Measurements from ENCODE around the gene DEPP1. TPM values are rescaled to one million over a fixed set of nuclear protein-coding genes. Genes with fewer than 3 reads are reported as not detected.

DEPP1 gene
- total RNA-seq, 1 experiment from 2014 or later, result 1.6 TPM

- DNase-seq (ENCODE audit: low spot score), result no peak
- Mint-ChIP-seq H3K27me3 (ENCODE audit: low read depth) (no peaks in the 10 kb centered on the region), H3K27ac (no peak overlapping the region), H3K36me3 (peaks cover 28% of the 10 kb centered on the region), H3K4me3 (no peak overlapping the region), H3K4me1 (peaks cover 62% of the 10 kb centered on the region), H3K9me3 (no peaks in the 10 kb centered on the region)
- TF ChIP-seq TP53 (CRISPR knock-in tag; IDR thresholded peaks at IDR 0.05) (no peak), SP1 (CRISPR knock-in tag; conservative IDR thresholded peaks at IDR 0.05) (no peak), ATF1 (CRISPR knock-in tag; IDR thresholded peaks at IDR 0.05) (no peak)
- ChIA-PET POLR2A (interaction anchor here (0.7 to 1.5 kb wide), 2 partner anchors 11 to 442 kb away, joined by 3 to 5 read pairs; partner anchors contain the start of gene DEPP1), CTCF (interaction anchor here (0.7 to 2.1 kb wide), 6 partner anchors 12 to 35 kb away, joined by 3 to 11 read pairs (median 4); no protein-coding TSS in a partner anchor)
- ATAC-seq, result no peak
These were observed 10.5 kb downstream of the DEPP1 start for GRCh38 chr10:44968091-44968490.

GRCh38 chr10:44967616-44968015, 11.0 kb downstream of the DEPP1 start:
- Mint-ChIP-seq H3K36me3 (peaks cover 28% of the 10 kb centered on the region), H3K9me3 (no peaks in the 10 kb centered on the region), H3K27ac (no peak overlapping the region), H3K4me3 (no peak overlapping the region), H3K27me3 (ENCODE audit: low read depth) (no peaks in the 10 kb centered on the region), H3K4me1 (peaks cover 62% of the 10 kb centered on the region)
- ChIA-PET POLR2A (interaction anchor here (1.5 kb wide), 1 partner anchor 11 kb away, joined by 5 read pairs; the partner anchor contains the start of gene DEPP1), CTCF (interaction anchor here (0.7 to 2.1 kb wide), 7 partner anchors 12 to 35 kb away, joined by 3 to 11 read pairs (median 3); no protein-coding TSS in a partner anchor)
- TF ChIP-seq FOXP4 (CRISPR knock-in tag; IDR thresholded peaks at IDR 0.05) (no peak), IRF1 (CRISPR knock-in tag; IDR thresholded peaks at IDR 0.05) (no peak), ZNF219 (CRISPR knock-in tag; IDR thresholded peaks at IDR 0.05; ENCODE audit: borderline replicate concordance) (no peak), TEAD1 (CRISPR knock-in tag; IDR thresholded peaks at IDR 0.05) (no peak), ZNF138 (CRISPR knock-in tag; conservative IDR thresholded peaks at IDR 0.05) (no peak), ZNF532 (CRISPR knock-in tag; IDR thresholded peaks at IDR 0.05; ENCODE audit: borderline replicate concordance) (no peak), ZNF512 (CRISPR knock-in tag; IDR thresholded peaks at IDR 0.05; ENCODE audit: borderline replicate concordance) (no peak), PRRX2 (CRISPR knock-in tag; IDR thresholded peaks at IDR 0.05) (no peak), TP53 (CRISPR knock-in tag; IDR thresholded peaks at IDR 0.05) (no peak), RELA (CRISPR knock-in tag; IDR thresholded peaks at IDR 0.05; ENCODE audit: borderline replicate concordance) (no peak), ZNF263 (CRISPR knock-in tag; IDR thresholded peaks at IDR 0.05; ENCODE audit: low read depth) (no peak), NR3C1 (CRISPR knock-in tag; conservative IDR thresholded peaks at IDR 0.05; ENCODE audit: low read depth) (no peak)
- TF ChIP-seq, protein P1, sequence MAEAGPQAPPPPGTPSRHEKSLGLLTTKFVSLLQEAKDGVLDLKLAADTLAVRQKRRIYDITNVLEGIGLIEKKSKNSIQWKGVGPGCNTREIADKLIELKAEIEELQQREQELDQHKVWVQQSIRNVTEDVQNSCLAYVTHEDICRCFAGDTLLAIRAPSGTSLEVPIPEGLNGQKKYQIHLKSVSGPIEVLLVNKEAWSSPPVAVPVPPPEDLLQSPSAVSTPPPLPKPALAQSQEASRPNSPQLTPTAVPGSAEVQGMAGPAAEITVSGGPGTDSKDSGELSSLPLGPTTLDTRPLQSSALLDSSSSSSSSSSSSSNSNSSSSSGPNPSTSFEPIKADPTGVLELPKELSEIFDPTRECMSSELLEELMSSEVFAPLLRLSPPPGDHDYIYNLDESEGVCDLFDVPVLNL (CRISPR knock-in tag; IDR thresholded peaks at IDR 0.05; ENCODE audit: borderline replicate concordance, low read depth), result no peak
- TF ChIP-seq, protein P2, sequence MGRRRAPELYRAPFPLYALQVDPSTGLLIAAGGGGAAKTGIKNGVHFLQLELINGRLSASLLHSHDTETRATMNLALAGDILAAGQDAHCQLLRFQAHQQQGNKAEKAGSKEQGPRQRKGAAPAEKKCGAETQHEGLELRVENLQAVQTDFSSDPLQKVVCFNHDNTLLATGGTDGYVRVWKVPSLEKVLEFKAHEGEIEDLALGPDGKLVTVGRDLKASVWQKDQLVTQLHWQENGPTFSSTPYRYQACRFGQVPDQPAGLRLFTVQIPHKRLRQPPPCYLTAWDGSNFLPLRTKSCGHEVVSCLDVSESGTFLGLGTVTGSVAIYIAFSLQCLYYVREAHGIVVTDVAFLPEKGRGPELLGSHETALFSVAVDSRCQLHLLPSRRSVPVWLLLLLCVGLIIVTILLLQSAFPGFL (CRISPR knock-in tag; IDR thresholded peaks at IDR 0.05; ENCODE audit: borderline replicate concordance), result no peak
- TF ChIP-seq, protein P3, sequence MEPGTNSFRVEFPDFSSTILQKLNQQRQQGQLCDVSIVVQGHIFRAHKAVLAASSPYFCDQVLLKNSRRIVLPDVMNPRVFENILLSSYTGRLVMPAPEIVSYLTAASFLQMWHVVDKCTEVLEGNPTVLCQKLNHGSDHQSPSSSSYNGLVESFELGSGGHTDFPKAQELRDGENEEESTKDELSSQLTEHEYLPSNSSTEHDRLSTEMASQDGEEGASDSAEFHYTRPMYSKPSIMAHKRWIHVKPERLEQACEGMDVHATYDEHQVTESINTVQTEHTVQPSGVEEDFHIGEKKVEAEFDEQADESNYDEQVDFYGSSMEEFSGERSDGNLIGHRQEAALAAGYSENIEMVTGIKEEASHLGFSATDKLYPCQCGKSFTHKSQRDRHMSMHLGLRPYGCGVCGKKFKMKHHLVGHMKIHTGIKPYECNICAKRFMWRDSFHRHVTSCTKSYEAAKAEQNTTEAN (CRISPR knock-in tag; IDR thresholded peaks at IDR 0.05), result no peak
- DNase-seq (ENCODE audit: low spot score) (no peak), ATAC-seq (no peak)
